Stomach (tissue), 9 donors: ENCODE measurements around the gene PRKCSH. TPM values are rescaled to one million over a fixed set of nuclear protein-coding genes. Genes with fewer than 3 reads are reported as not detected.

Source experiments
- DNase-seq, 2 donors: peaks; one replicate each; pipeline versions ENCODE4 v3.0.0 to v3.0.0-alpha.2; 2013 to 2019
- H3K27ac ChIP-seq, 5 donors: fragments of 200-600 bp in 4 of 5; sonication (generic) in 4 of 5; one replicate each; pipeline ENCODE4 v1.5.1; 2013 to 2019; ENCODE audit warnings: mild to moderate bottlenecking in 1 of 5, moderate library complexity in 1 of 5
- H3K27me3 ChIP-seq, 3 donors: fragments of 200-600 bp; sonication (generic); one replicate each; pipeline ENCODE4 v1.5.1; 2017 to 2019; ENCODE audit warnings: mixed run types in 1 of 3
- H3K36me3 ChIP-seq, 4 donors: fragments of 200-600 bp; sonication (generic); 1 replicate in 3 of 4; 2 replicates in 1 of 4; pipeline ENCODE4 v1.5.1; 2016 to 2019
- H3K4me1 ChIP-seq, 4 donors: fragments of 200-600 bp; sonication (generic); one replicate each; pipeline ENCODE4 v1.5.1; 2016 to 2019
- H3K4me3 ChIP-seq, 4 donors: fragments of 200-600 bp; sonication (generic) in 3 of 4; one replicate each; pipeline ENCODE4 v1.5.1; 2016 to 2019; ENCODE audit warnings: mild to moderate bottlenecking in 1 of 4
- H3K9me3 ChIP-seq, 4 donors: fragments of 200-600 bp; sonication (generic); one replicate each; pipeline ENCODE4 v1.5.1; 2016 to 2019
- EP300 ChIP-seq: sonication (generic); formaldehyde crosslinking; IDR thresholded peaks from one replicate; pipeline ENCODE4 v1.6.1; 2017; ENCODE audit warnings: antibody characterized with exemption
- POLR2A ChIP-seq, 4 donors: fragments of 450-650 bp; IDR thresholded peaks; one replicate each; pipeline ENCODE4 v1.6.1; 2016; ENCODE audit warnings: antibody characterized with exemption in 4 of 4, control low read depth in 2 of 4, mild to moderate bottlenecking in 1 of 4, moderate library complexity in 1 of 4
- POLR2AphosphoS5 ChIP-seq, 3 donors: sonication (generic); formaldehyde crosslinking; IDR thresholded peaks; one replicate each; pipeline ENCODE4 v1.6.1; 2016; ENCODE audit warnings: antibody characterized with exemption in 3 of 3
- WGBS, 5 donors: extraction: QIAGEN DNeasy Blood & Tissue Kit in 3 of 5; methylation state at CpG; one replicate each; pipeline versions ENCODE4 v1.1.5 to v1.1.7; 2013 to 2018; 5-methylcytosine and 5-hydroxymethylcytosine counted together
- intact Hi-C: fragments of 100-400 bp; cut with DNase I; formaldehyde crosslinking; loops from one replicate; pipeline ENCODE4 v1.15.1; 2023; ENCODE audit warnings: low total_unique reads
- polyA plus RNA-seq, 3 donors: library from polyadenylated mRNA; stranded (reverse); fragments of 200-250 nt; gene quantifications; one replicate each; pipeline ENCODE4 v1.2.3, GENCODE V29; 2013
- total RNA-seq, 5 donors: library from RNA; depleted of rRNA; stranded (reverse); fragments of >200 nt; gene quantifications; one replicate each; pipeline versions ENCODE4 v1.1.0 to v1.2.3, GENCODE V29; 2014 to 2016
- TF ChIP-seq, protein P1 (sequence below), 7 experiments: fragments of 450-650 bp in 4 of 7; fragments of 200-600 bp in 3 of 7; sonication (generic) in 3 of 7; IDR thresholded peaks; one replicate each; pipeline ENCODE4 v1.5.1; 2016 to 2019; ENCODE audit warnings: antibody characterized with exemption in 7 of 7, control low read depth in 2 of 7, mild to moderate bottlenecking in 1 of 7
- donor health status: healthy with polysubstance abuse.
- donor health status: Bipolar disorder and iron deficiency.
- donor health status: healthy.

PRKCSH gene
- total and polyA plus RNA-seq, 8 donors = 30.3 to 221 (median 112) TPM

DNA sequence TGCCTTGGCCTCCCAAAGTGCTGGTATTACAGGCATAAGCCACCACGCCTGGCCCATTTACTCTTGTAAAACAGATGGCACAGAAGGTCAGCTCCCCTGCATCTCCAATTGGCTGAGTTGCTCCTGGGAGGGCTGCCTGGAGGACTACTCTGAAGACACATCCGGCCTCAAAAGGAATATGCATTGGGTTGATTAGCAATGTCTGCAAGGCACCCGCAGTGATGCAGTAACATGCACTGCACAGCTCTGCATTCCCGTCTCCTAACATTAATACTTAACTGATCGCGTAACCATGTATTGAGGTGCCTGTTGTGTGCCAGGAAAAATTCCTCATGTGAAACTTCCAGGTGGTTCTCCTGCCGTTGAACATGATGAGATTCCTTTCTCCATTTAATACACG, 40.4 kb downstream of the PRKCSH start:
- peaks cover 11 to 36% (median 17%) of the 10 kb centered on the region in 3 donors for H3K27me3 ChIP-seq
- no peak overlapping the region for H3K4me3 ChIP-seq
- peaks cover 17 to 22% (median 20%) of the 10 kb centered on the region in 4 donors for H3K4me1 ChIP-seq
- H3K9me3 ChIP-seq = no peaks in the 10 kb centered on the region
- H3K27ac ChIP-seq = no peak overlapping the region
- intact Hi-C loops = no loop called here
- no peak for TF ChIP-seq POLR2A (IDR thresholded peaks at IDR 0.05)
- no peak for TF ChIP-seq POLR2AphosphoS5 (IDR thresholded peaks at IDR 0.05)
- TF ChIP-seq EP300 = no peak
- TF ChIP-seq, protein P1, sequence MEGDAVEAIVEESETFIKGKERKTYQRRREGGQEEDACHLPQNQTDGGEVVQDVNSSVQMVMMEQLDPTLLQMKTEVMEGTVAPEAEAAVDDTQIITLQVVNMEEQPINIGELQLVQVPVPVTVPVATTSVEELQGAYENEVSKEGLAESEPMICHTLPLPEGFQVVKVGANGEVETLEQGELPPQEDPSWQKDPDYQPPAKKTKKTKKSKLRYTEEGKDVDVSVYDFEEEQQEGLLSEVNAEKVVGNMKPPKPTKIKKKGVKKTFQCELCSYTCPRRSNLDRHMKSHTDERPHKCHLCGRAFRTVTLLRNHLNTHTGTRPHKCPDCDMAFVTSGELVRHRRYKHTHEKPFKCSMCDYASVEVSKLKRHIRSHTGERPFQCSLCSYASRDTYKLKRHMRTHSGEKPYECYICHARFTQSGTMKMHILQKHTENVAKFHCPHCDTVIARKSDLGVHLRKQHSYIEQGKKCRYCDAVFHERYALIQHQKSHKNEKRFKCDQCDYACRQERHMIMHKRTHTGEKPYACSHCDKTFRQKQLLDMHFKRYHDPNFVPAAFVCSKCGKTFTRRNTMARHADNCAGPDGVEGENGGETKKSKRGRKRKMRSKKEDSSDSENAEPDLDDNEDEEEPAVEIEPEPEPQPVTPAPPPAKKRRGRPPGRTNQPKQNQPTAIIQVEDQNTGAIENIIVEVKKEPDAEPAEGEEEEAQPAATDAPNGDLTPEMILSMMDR (IDR thresholded peaks at IDR 0.05) = no peak
- H3K36me3 ChIP-seq = no peaks in the 10 kb centered on the region
- DNase-seq = no peak
- WGBS, 5 donors = 72 to 81% (median 75%) methylated on average over 8 of the region's 8 CpGs

GRCh38 chr19:11478167-11479089, 43.0 kb downstream of the PRKCSH start:
- WGBS, 5 donors = 40 to 57% (median 46%) methylated on average over 17 to 19 of the region's 19 CpGs
- peaks cover 27 to 55% (median 43%) of the 10 kb centered on the region in 3 donors for H3K27me3 ChIP-seq
- peak in 1 of 2 donors; percentile 28 for DNase-seq
- H3K4me1 ChIP-seq = peaks cover 31 to 47% (median 42%) of the 10 kb centered on the region in 4 donors
- intact Hi-C loops = no loop called here
- no peak overlapping the region for H3K27ac ChIP-seq
- TF ChIP-seq POLR2A (IDR thresholded peaks at IDR 0.05) (no peak), EP300 (no peak), POLR2AphosphoS5 (IDR thresholded peaks at IDR 0.05) (no peak)
- TF ChIP-seq, protein P1 (IDR thresholded peaks at IDR 0.05) = no peak
- H3K36me3 ChIP-seq = peaks cover 0 to 4% (median 3%) of the 10 kb centered on the region in 4 donors
- H3K9me3 ChIP-seq = no peaks in the 10 kb centered on the region
- no peak overlapping the region for H3K4me3 ChIP-seq

GRCh38 chr19:11479090-11479897, 43.9 kb downstream of the PRKCSH start:
- peak in 1 of 2 donors; percentile 73 for DNase-seq

More at GRCh38 chr19:11479090-11479897, 43.9 kb downstream of the PRKCSH start:
- intact Hi-C loops = no loop called here
- peaks cover 27 to 64% (median 48%) of the 10 kb centered on the region in 3 donors for H3K27me3 ChIP-seq
- peaks cover 6 to 12% (median 11%) of the 10 kb centered on the region in 4 donors for H3K36me3 ChIP-seq
- H3K9me3 ChIP-seq = no peaks in the 10 kb centered on the region
- TF ChIP-seq POLR2AphosphoS5 (IDR thresholded peaks at IDR 0.05) (no peak), POLR2A (IDR thresholded peaks at IDR 0.05) (no peak), EP300 (no peak)
- TF ChIP-seq, protein P1 (IDR thresholded peaks at IDR 0.05) = no peak
- H3K27ac ChIP-seq = no peak overlapping the region
- H3K4me1 ChIP-seq = peaks cover 31 to 48% (median 42%) of the 10 kb centered on the region in 4 donors
- peak overlapping the region; percentile 9 to 31 (median 15) for H3K4me3 ChIP-seq
- 13 to 27% (median 19%) methylated on average over 33 to 62 of the region's 62 CpGs for WGBS, 5 donors
